SK-N-SH treated with all-trans-retinoic acid at 6 μM for 48 hours (cell line): ENCODE measurements around the gene ETV1.

Experiments used
- ATAC-seq: fragments of 200-7000 bp; cut with Tn5 transposase; 3 replicates; pipeline ENCODE4 v1.9.1; 2020; ENCODE audit warnings: mild to moderate bottlenecking, moderate library complexity
- BACH2 ChIP-seq: fragments of 250-450 bp; sonication (Bioruptor Pico); IDR thresholded peaks from 2 replicates; pipeline ENCODE4 v1.9.0; 2021; ENCODE audit warnings: mild to moderate bottlenecking, borderline replicate concordance
- CREB5 ChIP-seq: fragments of 250-450 bp; sonication (Bioruptor Pico); IDR thresholded peaks from 2 replicates; pipeline ENCODE4 v1.5.1; 2020; ENCODE audit warnings: low read depth, mild to moderate bottlenecking, moderate library complexity
- CSDC2 ChIP-seq: fragments of 250-450 bp; sonication (Bioruptor Pico); IDR thresholded peaks from 2 replicates; pipeline ENCODE4 v1.5.0; 2020; ENCODE audit warnings: mild to moderate bottlenecking, moderate library complexity
- ESRRG ChIP-seq: fragments of 250-450 bp; sonication (Bioruptor Pico); IDR thresholded peaks from 2 replicates; pipeline ENCODE4 v1.6.1; 2021; ENCODE audit warnings: mild to moderate bottlenecking
- ISL1 ChIP-seq: fragments of 250-450 bp; sonication (Bioruptor Pico); IDR thresholded peaks from 2 replicates; pipeline ENCODE4 v2.1.2; 2022; ENCODE audit warnings: mild to moderate bottlenecking, moderate library complexity
- OSR1 ChIP-seq: fragments of 250-450 bp; sonication (Bioruptor Pico); IDR thresholded peaks from 2 replicates; pipeline ENCODE4 v1.8.0; 2022; ENCODE audit warnings: moderate library complexity, mild to moderate bottlenecking, inconsistent platforms
- PATZ1 ChIP-seq: fragments of 250-450 bp; sonication (Bioruptor Pico); IDR thresholded peaks from 2 replicates; pipeline ENCODE4 v1.8.0; 2020; ENCODE audit warnings: mild to moderate bottlenecking, moderate library complexity, borderline replicate concordance
- POU6F1 ChIP-seq: fragments of 250-450 bp; sonication (Bioruptor Pico); IDR thresholded peaks from 2 replicates; pipeline ENCODE4 v1.8.0; 2021; ENCODE audit warnings: low read depth, mild to moderate bottlenecking, moderate library complexity, borderline replicate concordance
- PPARA ChIP-seq: fragments of 250-450 bp; sonication (Bioruptor Pico); IDR thresholded peaks from 2 replicates; pipeline ENCODE4 v1.5.0; 2020; ENCODE audit warnings: mild to moderate bottlenecking, borderline replicate concordance
- SNAI2 ChIP-seq: fragments of 250-450 bp; sonication (Bioruptor Pico); IDR thresholded peaks from 2 replicates; pipeline ENCODE4 v1.5.0; 2020; ENCODE audit warnings: mild to moderate bottlenecking, moderate library complexity
- TCF4 ChIP-seq: fragments of 250-450 bp; sonication (Bioruptor Pico); IDR thresholded peaks from 2 replicates; pipeline ENCODE4 v1.8.0; 2021; ENCODE audit warnings: mild to moderate bottlenecking, moderate library complexity, borderline replicate concordance
- TOX ChIP-seq: fragments of 250-450 bp; sonication (Bioruptor Pico); IDR thresholded peaks from 2 replicates; pipeline ENCODE4 v1.8.0; 2021; ENCODE audit warnings: mild to moderate bottlenecking, moderate library complexity, borderline replicate concordance
- TSHZ2 ChIP-seq: fragments of 250-450 bp; sonication (Bioruptor Pico); IDR thresholded peaks from 2 replicates; pipeline ENCODE4 v1.5.0; 2020; ENCODE audit warnings: mild to moderate bottlenecking, moderate library complexity
- ZC3H10 ChIP-seq: fragments of 250-450 bp; sonication (Bioruptor Pico); IDR thresholded peaks from 2 replicates; pipeline ENCODE4 v1.5.1; 2021; ENCODE audit warnings: mild to moderate bottlenecking, moderate library complexity
- ZFP30 ChIP-seq: fragments of 450-650 bp; formaldehyde crosslinking; IDR thresholded peaks from 2 replicates; pipeline ENCODE4 v1.5.0; 2022; ENCODE audit warnings: mild to moderate bottlenecking, moderate library complexity
- ZNF565 ChIP-seq: fragments of 450-650 bp; formaldehyde crosslinking; conservative IDR thresholded peaks from 2 replicates; pipeline ENCODE4 v1.5.0; 2020; ENCODE audit warnings: low read depth, mild to moderate bottlenecking, moderate library complexity
- ZNF8 ChIP-seq: fragments of 450-650 bp; formaldehyde crosslinking; IDR thresholded peaks from 2 replicates; pipeline ENCODE4 v1.5.0; 2020; ENCODE audit warnings: mild to moderate bottlenecking, moderate library complexity
- TF ChIP-seq, protein P1 (sequence below): fragments of 250-450 bp; sonication (Bioruptor Pico); IDR thresholded peaks from 2 replicates; pipeline ENCODE4 v1.5.1; 2021; ENCODE audit warnings: mild to moderate bottlenecking, moderate library complexity

Gene ETV1

GRCh38 chr7:13933536-13933935 lies 55.9 kb downstream of the ETV1 start:
- ATAC-seq = no peak
- TF ChIP-seq ZFP30 (CRISPR knock-in tag) (no peak), ISL1 (no peak), SNAI2 (CRISPR knock-in tag) (no peak), ZNF8 (CRISPR knock-in tag) (no peak), TSHZ2 (CRISPR knock-in tag) (no peak), ESRRG (no peak), CSDC2 (no peak), TOX (CRISPR knock-in tag) (no peak), CREB5 (CRISPR knock-in tag) (no peak), POU6F1 (no peak), ZNF565 (CRISPR knock-in tag) (no peak)
- TF ChIP-seq, protein P1, sequence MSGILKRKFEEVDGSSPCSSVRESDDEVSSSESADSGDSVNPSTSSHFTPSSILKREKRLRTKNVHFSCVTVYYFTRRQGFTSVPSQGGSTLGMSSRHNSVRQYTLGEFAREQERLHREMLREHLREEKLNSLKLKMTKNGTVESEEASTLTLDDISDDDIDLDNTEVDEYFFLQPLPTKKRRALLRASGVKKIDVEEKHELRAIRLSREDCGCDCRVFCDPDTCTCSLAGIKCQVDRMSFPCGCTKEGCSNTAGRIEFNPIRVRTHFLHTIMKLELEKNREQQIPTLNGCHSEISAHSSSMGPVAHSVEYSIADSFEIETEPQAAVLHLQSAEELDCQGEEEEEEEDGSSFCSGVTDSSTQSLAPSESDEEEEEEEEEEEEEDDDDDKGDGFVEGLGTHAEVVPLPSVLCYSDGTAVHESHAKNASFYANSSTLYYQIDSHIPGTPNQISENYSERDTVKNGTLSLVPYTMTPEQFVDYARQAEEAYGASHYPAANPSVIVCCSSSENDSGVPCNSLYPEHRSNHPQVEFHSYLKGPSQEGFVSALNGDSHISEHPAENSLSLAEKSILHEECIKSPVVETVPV (CRISPR knock-in tag) = no peak

DNA sequence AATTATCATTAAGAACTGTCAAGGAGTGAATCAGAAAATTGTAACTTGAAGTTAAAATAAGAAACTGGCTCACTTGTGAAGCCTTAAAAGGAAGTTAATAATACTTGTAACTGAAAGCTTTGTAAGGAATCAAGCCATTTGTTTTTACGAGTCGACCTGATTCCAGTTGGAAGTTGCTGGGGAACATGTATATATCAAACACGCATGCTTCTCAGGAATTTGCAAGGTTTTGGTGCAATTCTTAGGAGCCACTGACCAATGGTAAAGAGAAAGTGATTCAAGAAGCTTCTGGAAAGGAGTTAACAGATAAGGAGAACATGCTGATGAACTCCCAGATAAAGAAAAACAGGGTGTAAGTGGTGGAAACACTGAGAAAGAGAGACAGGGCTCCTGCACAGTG lies 56.4 kb downstream of the ETV1 start:
- TF ChIP-seq POU6F1 (no peak), TCF4 (no peak), CREB5 (CRISPR knock-in tag) (no peak), BACH2 (CRISPR knock-in tag) (no peak), TSHZ2 (CRISPR knock-in tag) (no peak), CSDC2 (no peak), ZC3H10 (CRISPR knock-in tag) (no peak), ZNF565 (CRISPR knock-in tag) (no peak), PATZ1 (no peak), SNAI2 (CRISPR knock-in tag) (no peak), ISL1 (no peak), PPARA (CRISPR knock-in tag) (no peak), OSR1 (CRISPR knock-in tag) (no peak), ZNF8 (CRISPR knock-in tag) (no peak)
- TF ChIP-seq, protein P1 (CRISPR knock-in tag) = no peak
- no peak for ATAC-seq
